Keratinocyte (primary cell): ENCODE results near the gene ACSS1.

Experiments
- CTCF ChIP-seq, 3 experiments: IDR thresholded peaks in 1 of 3; conservative IDR thresholded peaks in 1 of 3; optimal IDR thresholded peaks in 1 of 3; 2 replicates in 2 of 3; 3 replicates in 1 of 3; pipeline versions ENCODE3 to v1.5.1; 2011; ENCODE audit warnings: low read length in 3 of 3, mild to moderate bottlenecking in 3 of 3, moderate library complexity in 2 of 3, control low read depth in 1 of 3, inconsistent platforms in 1 of 3; ENCODE audit not compliant: insufficient read depth in 2 of 3; ENCODE audit errors: extremely low read depth in 1 of 3
- EZH2 ChIP-seq: IDR thresholded peaks from one replicate; pipeline ENCODE4 v1.6.1; 2012; ENCODE audit warnings: inconsistent platforms, mild to moderate bottlenecking, low read length, moderate library complexity

GRCh38 chr20:25052255-25053194 is 5.4 kb downstream of the ACSS1 start:
- TF ChIP-seq CTCF (optimal IDR thresholded peaks at IDR 0.05 in 1 of 3, IDR thresholded peaks at IDR 0.05 in 1 of 3, conservative IDR thresholded peaks at IDR 0.05 in 1 of 3; ENCODE audit: extremely low read depth in 1 of 3, insufficient read depth in 2 of 3, low read length in 3 of 3) (no peak), EZH2 (no peak)
